ENCODE data around the gene MUC3A. TPM values are rescaled to one million over a fixed set of nuclear protein-coding genes. Genes with fewer than 3 reads are reported as not detected.

The MUC3A gene
- total RNA-seq, 3 donors from 2014 or later (not counting 1 experiment from before 2014, with no cell fraction given): 0.24 TPM; not detected in 2

DNA sequence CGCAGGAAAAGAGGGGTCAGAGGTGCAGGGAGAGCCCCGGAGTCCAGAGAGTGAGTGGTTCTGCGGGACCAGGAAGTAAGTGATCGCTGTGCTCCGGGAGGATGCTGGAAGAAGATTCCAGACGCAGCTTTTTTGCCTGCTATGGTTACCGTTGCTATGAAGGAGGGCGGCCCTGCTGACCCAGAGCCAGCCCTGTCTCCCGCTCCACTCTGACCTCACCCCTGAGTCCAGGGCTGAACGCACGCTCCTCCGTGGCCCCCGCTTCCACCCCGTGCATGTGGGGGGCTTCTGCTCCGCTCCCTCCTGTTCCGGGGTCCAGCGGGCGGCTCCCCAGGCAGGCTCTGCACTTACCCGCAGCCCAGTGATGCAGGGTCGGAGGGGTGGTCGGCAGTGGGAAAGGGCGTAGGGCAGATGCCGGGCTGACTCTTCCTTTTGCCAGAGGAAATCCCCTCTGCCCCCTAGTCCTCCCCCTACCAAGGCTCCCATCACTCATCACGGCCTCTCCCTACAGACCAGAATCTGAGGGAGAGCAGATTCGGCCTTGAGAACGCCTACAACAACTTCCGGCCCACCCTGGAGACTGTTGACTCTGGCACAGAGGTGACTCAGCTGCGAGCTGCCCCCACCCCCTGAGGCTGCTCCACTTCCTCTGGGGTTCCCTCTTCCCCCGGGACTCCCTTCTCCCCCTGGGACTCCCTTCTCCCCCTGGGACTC is 67.9 kb downstream of the MUC3A start:
- Histone ChIP-seq H3K4me3 (ENCODE audit: low read length) (peak overlapping the region; percentile 75), H3K27me3 (ENCODE audit: control insufficient read depth, insufficient read depth, low read length) (no peaks in the 10 kb centered on the region), H3K9me3 (ENCODE audit: control insufficient read depth, insufficient read depth, low read length) (no peaks in the 10 kb centered on the region), H3K36me3 (ENCODE audit: control insufficient read depth, insufficient read depth, low read length) (no peaks in the 10 kb centered on the region), H3K4me1 (ENCODE audit: control insufficient read depth, insufficient read depth, low read length) (peaks cover 24% of the 10 kb centered on the region), H3K27ac (ENCODE audit: low read length) (peak overlapping the region; percentile 74)
- Mint-ChIP-seq H3K27me3 (ENCODE audit: low read depth in 2 of 2) (peaks cover 3 to 6% of the 10 kb centered on the region in 2 donors), H3K27ac (peak overlapping the region; percentile 29 to 95), H3K36me3 (no peaks in the 10 kb centered on the region), H3K9me3 (no peaks in the 10 kb centered on the region), H3K4me1 (peaks cover 0 to 31% of the 10 kb centered on the region in 2 donors), H3K4me3 (peak overlapping the region; percentile 88)
- TF ChIP-seq, protein P1, sequence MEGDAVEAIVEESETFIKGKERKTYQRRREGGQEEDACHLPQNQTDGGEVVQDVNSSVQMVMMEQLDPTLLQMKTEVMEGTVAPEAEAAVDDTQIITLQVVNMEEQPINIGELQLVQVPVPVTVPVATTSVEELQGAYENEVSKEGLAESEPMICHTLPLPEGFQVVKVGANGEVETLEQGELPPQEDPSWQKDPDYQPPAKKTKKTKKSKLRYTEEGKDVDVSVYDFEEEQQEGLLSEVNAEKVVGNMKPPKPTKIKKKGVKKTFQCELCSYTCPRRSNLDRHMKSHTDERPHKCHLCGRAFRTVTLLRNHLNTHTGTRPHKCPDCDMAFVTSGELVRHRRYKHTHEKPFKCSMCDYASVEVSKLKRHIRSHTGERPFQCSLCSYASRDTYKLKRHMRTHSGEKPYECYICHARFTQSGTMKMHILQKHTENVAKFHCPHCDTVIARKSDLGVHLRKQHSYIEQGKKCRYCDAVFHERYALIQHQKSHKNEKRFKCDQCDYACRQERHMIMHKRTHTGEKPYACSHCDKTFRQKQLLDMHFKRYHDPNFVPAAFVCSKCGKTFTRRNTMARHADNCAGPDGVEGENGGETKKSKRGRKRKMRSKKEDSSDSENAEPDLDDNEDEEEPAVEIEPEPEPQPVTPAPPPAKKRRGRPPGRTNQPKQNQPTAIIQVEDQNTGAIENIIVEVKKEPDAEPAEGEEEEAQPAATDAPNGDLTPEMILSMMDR (IDR thresholded peaks at IDR 0.05): no peak
- WGBS (ENCODE audit: insufficient coverage): 2% methylated on average over 29 of the region's 29 CpGs
- intact Hi-C loops (cut with micrococcal nuclease): no loop called here
- ATAC-seq (peak; percentile 89 to 94 (median 91)), DNase-seq (peak; percentile 62 to 74)

Other genes starting within 250 kb of the MUC3A start
- gene POP7, start 243.4 kb upstream of the MUC3A start, total RNA-seq: 10 to 100 TPM; 17.6 to 22.1 (median 17.6) TPM
- gene EPO, start 229.1 kb upstream of the MUC3A start, total RNA-seq: not detected
- gene ZAN, start 215.9 kb upstream of the MUC3A start, total RNA-seq: not detected
- gene EPHB4, start 122.0 kb upstream of the MUC3A start, total RNA-seq: 1 to 10 TPM in 1 of 3 donors, under 1 TPM in 2; 0.66 to 1.5 (median 0.88) TPM
- gene SLC12A9, start 96.8 kb upstream of the MUC3A start, total RNA-seq: 10 to 100 TPM; 35.0 to 44.2 (median 38.1) TPM
- 1 to 10 TPM; 1.1 to 3.5 (median 1.5) TPM for gene TRIP6, start 82.1 kb upstream of the MUC3A start, total RNA-seq
- 100 to 1,000 TPM; 281 to 307 (median 288) TPM for gene SRRT, start 74.4 kb upstream of the MUC3A start, total RNA-seq
- 1 to 10 TPM; 1.0 to 1.9 (median 1.3) TPM for gene UFSP1, start 59.8 kb upstream of the MUC3A start, total RNA-seq
- under 1 TPM; 0.18 to 0.84 (median 0.47) TPM for gene ACHE, start 53.6 kb upstream of the MUC3A start, total RNA-seq
- 1 to 10 TPM in 2 of 3 donors, not detected in 1; 1.2 to 4.6 TPM for gene MUC12, start 20.0 kb downstream of the MUC3A start, total RNA-seq
- not detected for gene MUC17, start 70.5 kb downstream of the MUC3A start, total RNA-seq
- gene TRIM56, start 135.9 kb downstream of the MUC3A start, total RNA-seq: 10 to 100 TPM; 53.6 to 75.8 (median 63.9) TPM
- 1 to 10 TPM in 2 of 3 donors, under 1 TPM in 1; 0.48 to 5.5 (median 1.1) TPM for gene SERPINE1, start 177.6 kb downstream of the MUC3A start, total RNA-seq
- gene AP1S1, start 204.9 kb downstream of the MUC3A start, total RNA-seq: 1 to 10 TPM; 4.3 to 7.0 (median 5.0) TPM
- gene VGF, start 216.0 kb downstream of the MUC3A start, total RNA-seq: not detected
- not detected for gene NAT16, start 230.8 kb downstream of the MUC3A start, total RNA-seq

Data from natural killer cell (primary cell).